HepG2 (cell line): Measurements from ENCODE around the gene SRSF7. TPM values are rescaled to one million over a fixed set of nuclear protein-coding genes. Genes with fewer than 3 reads are reported as not detected.

Experiments used
- AKAP8 ChIP-seq: sonication (generic); formaldehyde crosslinking; IDR thresholded peaks from 2 replicates; pipeline ENCODE4 v1.5.1; 2020; ENCODE audit warnings: mild to moderate bottlenecking, missing genetic modification reagents
- ASH2L ChIP-seq: fragments of 300-600, 200-600 bp; sonication (generic); IDR thresholded peaks from 2 replicates; pipeline ENCODE4 v1.7.0; 2017; ENCODE audit warnings: low read depth, mild to moderate bottlenecking, moderate library complexity, mixed read lengths, low read length; ENCODE audit not compliant: insufficient read length
- KMT2A ChIP-seq: sonication (generic); formaldehyde crosslinking; IDR thresholded peaks from 2 replicates; pipeline ENCODE4 v1.4.0; 2020; ENCODE audit warnings: missing genetic modification reagents
- MATR3 ChIP-seq: sonication (generic); formaldehyde crosslinking; IDR thresholded peaks from 2 replicates; pipeline ENCODE4 v1.4.0; 2020; ENCODE audit warnings: missing genetic modification reagents
- SAP130 ChIP-seq: IDR thresholded peaks from 2 replicates; pipeline ENCODE4 v1.6.1; 2016; ENCODE audit warnings: low read depth
- SOX13 ChIP-seq, 3 experiments: fragments of 450-650 bp in 1 of 3; sonication (generic) in 1 of 3; formaldehyde crosslinking in 1 of 3; IDR thresholded peaks in 2 of 3; conservative IDR thresholded peaks in 1 of 3; 2 replicates each; pipeline versions ENCODE4 v1.5.0 to v1.6.1; 2016 to 2020; ENCODE audit warnings: antibody characterized with exemption in 1 of 3, mild to moderate bottlenecking in 1 of 3, missing compliant biosample characterization in 1 of 3, missing genetic modification reagents in 1 of 3, moderate library complexity in 1 of 3
- ZNF605 ChIP-seq: sonication (generic); formaldehyde crosslinking; IDR thresholded peaks from 2 replicates; pipeline ENCODE4 v1.8.0; 2022; ENCODE audit warnings: mild to moderate bottlenecking, missing genetic modification reagents
- polyA plus RNA-seq, 8 experiments: library from polyadenylated mRNA; depleted of rRNA in 3 of 8; stranded (reverse) in 7 of 8; unstranded in 1 of 8; fragments of >200 nt; fragmentation: Illumina TruSeq in 4 of 8; extraction: Trizol in 4 of 8; gene quantifications; 2 replicates each; pipeline versions ENCODE4 v1.2.1 to v1.2.3, GENCODE V29; 2011 to 2016; ENCODE audit warnings: low read depth in 4 of 8, missing spikeins in 1 of 8, mixed read lengths in 1 of 8; ENCODE audit not compliant: insufficient read depth in 1 of 8
- total RNA-seq, 5 experiments: library from RNA; depleted of rRNA; stranded (reverse); fragments of >200 nt; fragmentation: Illumina TruSeq; extraction: Trizol; gene quantifications; 2 replicates each; pipeline ENCODE4 v1.2.3, GENCODE V29; 2016; ENCODE audit warnings: low read depth in 1 of 5
- TF ChIP-seq, protein P1 (sequence below): sonication (generic); formaldehyde crosslinking; IDR thresholded peaks from 2 replicates; pipeline ENCODE4 v1.4.0; 2020; ENCODE audit warnings: mild to moderate bottlenecking, missing genetic modification reagents

The SRSF7 gene
- total and polyA plus RNA-seq, 2 of the 13 experiments (the other 11 are each of a cell fraction or from before 2014, with no cell fraction given) = 172 to 275 TPM

DNA sequence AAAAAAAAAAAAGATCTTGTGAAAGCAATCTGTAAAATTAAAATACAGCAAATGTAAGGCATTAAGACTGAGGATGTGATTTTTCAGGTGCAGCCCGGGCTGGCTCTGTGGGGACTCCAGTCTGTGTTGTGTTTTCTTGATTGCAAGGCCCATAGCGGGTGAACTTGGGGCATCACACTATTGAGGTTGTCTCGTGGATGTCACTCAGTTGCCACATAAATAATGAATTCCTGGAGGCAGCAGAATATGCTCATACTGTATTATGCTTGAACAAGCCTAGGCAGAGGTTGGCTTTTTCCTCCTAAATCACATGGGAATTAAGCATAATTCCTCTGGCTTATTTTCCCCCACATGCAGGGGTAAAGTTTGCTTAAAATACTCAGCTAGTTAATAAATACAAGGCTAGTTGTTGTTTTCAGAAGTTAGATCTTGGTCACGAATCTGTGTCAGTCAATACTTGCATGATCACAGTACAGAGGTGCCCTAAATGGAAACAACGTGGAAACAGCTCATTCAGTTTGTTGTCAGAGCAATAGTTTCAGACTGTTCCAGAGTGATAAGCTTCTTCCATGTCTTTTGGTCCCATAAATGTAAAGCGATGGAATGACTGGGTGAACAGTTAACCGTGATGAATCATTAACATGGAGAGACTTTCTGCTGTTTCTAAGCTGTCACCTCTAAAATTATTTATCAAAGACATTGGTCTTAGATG, 43.2 kb upstream of the SRSF7 start (continued):
- TF ChIP-seq, protein P1, sequence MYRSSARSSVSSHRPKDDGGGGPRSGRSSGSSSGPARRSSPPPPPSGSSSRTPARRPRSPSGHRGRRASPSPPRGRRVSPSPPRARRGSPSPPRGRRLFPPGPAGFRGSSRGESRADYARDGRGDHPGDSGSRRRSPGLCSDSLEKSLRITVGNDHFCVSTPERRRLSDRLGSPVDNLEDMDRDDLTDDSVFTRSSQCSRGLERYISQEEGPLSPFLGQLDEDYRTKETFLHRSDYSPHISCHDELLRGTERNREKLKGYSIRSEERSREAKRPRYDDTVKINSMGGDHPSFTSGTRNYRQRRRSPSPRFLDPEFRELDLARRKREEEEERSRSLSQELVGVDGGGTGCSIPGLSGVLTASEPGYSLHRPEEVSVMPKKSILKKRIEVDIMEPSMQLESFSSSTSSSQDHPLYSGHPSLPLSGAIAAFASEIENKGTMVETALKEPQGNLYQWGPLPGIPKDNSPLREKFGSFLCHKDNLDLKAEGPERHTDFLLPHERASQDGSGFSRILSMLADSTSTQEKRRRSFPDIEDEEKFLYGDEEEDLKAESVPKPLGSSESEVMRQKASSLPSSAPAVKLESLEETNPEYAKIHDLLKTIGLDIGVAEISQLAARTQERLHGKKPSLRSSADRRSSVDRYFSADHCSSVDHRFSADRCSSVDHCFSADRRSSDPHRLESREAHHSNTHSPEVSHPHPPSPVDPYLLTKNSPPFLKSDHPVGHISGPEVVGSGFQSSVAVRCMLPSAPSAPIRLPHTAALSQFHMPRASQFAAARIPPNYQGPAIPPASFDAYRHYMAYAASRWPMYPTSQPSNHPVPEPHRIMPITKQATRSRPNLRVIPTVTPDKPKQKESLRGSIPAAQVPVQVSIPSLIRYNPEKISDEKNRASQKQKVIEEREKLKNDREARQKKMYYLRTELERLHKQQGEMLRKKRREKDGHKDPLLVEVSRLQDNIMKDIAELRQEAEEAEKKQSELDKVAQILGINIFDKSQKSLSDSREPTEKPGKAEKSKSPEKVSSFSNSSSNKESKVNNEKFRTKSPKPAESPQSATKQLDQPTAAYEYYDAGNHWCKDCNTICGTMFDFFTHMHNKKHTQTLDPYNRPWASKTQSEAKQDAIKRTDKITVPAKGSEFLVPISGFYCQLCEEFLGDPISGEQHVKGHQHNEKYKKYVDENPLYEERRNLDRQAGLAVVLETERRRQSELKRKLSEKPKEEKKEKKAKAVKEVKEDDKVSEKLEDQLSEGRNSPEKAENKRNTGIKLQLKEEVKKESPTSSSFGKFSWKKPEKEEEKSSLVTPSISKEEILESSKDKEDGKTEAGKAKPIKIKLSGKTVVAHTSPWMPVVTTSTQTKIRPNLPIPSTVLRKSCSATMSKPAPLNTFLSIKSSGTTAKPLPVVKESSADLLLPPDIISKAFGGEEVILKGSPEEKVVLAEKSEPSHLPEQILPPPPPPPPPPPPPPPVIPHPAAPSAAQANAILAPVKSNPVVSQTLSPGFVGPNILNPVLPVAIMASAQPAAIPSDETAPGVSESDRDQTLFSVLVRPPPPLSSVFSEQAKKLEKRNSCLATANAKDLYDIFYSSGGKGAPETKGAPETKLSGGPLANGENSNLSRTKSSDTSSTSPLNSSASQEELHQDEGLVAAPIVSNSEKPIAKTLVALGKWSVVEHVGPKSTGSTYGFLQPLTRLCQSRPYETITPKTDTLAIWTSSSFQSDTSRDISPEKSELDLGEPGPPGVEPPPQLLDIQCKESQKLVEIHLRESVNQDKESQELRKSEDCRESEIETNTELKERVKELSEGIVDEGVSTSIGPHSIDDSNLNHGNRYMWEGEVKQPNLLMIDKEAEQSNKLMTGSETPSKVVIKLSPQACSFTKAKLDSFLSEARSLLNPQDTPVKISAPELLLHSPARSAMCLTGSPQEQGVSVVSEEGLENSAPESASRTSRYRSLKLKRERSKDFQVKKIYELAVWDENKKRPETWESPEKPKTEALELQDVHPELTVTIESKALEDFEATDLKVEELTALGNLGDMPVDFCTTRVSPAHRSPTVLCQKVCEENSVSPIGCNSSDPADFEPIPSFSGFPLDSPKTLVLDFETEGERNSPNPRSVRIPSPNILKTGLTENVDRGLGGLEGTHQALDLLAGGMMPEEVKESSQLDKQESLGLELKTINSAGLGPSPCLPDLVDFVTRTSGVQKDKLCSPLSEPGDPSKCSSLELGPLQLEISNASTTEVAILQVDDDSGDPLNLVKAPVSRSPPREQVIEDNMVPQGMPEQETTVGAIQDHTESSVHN (CRISPR knock-in tag) = no peak
- TF ChIP-seq SOX13 (IDR thresholded peaks at IDR 0.05) (no peak), SOX13 (CRISPR knock-in tag; conservative IDR thresholded peaks at IDR 0.05 in 1 of 2, IDR thresholded peaks at IDR 0.05 in 1 of 2) (peak in 1 of 2 experiments; percentile 11; a peak in 1 of 4 replicates), KMT2A (CRISPR knock-in tag) (no peak), ZNF605 (CRISPR knock-in tag) (peak; percentile 54; the same call in 1 of the 2 replicates), AKAP8 (CRISPR knock-in tag) (no peak), ASH2L (peak; percentile 26), SAP130 (peak; percentile 41; the same call in 1 of the 2 replicates), MATR3 (CRISPR knock-in tag) (no peak)
